HG02588 (cell line): ENCODE results near the gene STK38.
A peak's percentile ranks its signal among the peaks of the same experiment; 100 is the strongest.
"Not testable (repeated sequence)": the region's sequence is repeated elsewhere in the genome, so short reads cannot be mapped to it uniquely, and the experiment has no call there.

Experiments
- ATAC-seq: cut with Tn5 transposase; IDR thresholded peaks from one replicate; pipeline ENCODE4 v1.9.1; 2021; ENCODE audit warnings: mild to moderate bottlenecking, moderate library complexity; ENCODE audit not compliant: unreplicated experiment

The STK38 gene

DNA sequence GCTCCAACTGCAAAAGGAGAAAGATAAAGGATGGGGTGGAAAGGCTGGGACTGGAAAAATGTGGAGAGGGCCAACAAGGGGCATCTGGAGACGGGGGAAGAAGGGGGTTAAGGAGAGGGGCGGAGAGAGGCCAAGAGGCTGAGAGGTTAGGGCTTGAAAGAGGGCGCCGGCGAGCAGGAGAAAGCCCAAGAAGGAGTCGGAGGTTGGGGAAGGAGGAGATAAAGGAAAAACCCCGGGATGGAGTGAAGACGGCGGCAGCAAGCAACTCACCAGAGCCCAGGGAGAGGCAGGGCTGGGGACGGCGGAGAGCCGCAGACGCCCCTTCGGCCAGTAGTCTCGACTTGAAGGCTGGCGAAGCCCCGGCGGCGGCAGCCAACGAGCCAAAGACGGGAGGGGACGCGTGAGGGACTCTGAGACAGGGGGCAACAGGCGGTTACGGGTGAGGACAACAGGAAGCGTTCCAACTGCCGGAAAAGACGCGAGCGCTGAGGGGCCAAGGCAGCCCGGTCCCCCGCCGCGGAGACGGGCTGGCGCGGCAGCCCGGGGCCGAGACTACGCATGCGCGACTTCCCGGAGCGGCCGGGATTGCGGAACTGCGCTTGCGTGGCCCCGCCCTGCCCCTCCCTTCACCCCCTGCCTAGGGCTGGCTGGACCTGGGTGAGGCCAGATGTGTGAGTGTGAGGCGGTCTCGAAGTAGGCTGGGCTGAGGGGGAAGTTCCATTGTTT, at the start of gene STK38:
Gene STK38 (minus strand): TSS at position 560 of the 726 bp plus-strand sequence. CDS start 7,277 bp downstream, outside the sequence.
- ATAC-seq = peak; percentile 81

DNA sequence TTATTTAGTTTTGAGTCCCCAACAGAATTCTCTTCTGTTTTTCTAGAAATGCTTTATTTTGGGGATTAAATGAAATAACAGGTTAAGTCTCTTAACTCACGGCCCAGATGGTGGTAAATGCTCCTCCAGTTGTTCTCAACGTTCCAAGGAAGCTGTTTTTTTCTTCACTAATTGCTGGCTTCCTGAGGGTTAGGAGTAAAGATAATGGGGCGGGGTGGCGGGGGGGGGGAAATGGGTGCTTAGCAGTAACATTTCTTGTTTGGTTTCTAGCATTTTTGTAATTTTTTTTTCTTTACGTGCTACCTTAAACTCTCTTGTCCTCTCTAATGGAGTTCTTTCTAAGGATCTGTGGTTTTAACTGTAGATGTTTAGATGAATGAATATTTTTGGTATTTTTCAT, 49.1 kb upstream of the STK38 start:
- ATAC-seq = no peak

DNA sequence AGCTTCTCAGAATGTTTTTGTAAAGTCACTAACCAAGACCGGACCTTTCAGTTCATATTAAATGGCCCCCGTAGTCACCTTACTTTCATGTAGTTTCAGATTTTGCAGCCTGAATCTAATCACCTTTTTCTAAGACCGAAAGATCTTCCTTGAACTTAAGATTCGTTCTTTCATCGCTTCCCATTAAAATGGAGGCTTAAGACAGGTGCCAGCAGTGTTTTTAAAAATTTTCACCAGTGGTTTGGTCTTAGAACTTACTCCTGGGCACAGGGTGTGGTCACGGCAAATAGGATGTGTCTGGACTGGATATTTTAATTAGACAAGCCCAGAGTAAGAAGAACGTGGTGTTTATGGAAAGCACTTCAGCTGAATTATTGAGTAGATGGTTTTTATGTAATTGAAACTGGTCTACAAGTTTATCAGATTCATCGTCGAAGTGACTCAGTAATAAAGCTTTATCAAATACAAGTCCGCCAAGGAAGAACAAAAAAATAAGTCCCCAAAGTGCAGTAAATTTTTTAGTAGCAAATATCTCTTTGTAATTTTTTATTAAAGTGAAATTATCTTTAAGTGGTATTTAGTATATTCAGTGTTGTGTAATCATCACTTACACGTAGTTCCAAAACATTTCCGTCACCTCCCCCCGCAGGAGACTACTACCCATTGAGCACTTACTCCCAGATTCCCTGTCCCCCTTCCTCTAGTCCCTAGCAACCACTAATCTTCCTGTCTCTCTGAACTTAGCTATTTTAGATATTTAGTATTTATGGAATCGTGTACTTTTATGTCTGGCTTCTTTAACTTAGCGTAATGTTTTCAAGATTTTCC, 47.8 kb upstream of the STK38 start:
- no peak for ATAC-seq

DNA sequence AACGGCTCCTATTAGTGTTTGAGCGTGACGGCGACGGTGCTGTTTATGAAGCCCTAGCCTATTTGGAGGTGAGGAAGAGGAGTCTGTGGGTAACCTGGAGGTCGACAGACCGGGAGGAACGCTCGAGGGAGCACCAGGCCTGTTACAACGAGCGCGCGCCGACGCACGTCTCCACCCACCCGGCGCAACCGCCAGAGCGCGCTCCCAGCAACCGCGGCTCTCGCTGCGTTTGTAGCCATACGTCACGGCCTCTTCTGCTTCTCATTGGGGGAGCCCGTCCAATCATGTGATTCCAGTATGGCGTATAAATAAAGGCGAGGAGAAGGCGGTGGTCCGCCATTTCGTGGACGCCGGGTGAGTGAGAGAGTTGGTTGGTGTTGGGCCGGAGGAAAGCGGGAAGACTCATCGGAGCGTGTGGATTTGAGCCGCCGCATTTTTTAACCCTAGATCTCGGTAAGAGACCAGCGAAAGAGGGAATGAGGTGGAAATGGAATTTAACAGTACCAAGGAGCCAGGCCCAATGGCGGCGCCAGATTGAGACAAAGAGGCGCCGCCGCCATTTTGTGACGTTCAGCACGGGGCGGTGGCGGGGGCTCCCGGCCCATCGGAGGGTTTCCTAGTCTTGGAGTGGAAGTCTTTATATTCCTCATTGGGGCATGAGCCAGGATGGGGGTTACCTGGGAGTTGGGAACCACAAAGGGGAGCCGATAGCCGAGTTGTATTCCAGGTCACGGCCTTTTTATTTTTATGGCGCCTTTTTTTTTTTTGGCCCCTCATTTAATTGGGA, 46.9 kb upstream of the STK38 start, which contains the start of gene SRSF3:
Gene SRSF3 (plus strand): TSS at position 334 of the 787 bp plus-strand sequence. CDS start 2,401 bp downstream, outside the sequence.
- ATAC-seq = peak; percentile 87

DNA sequence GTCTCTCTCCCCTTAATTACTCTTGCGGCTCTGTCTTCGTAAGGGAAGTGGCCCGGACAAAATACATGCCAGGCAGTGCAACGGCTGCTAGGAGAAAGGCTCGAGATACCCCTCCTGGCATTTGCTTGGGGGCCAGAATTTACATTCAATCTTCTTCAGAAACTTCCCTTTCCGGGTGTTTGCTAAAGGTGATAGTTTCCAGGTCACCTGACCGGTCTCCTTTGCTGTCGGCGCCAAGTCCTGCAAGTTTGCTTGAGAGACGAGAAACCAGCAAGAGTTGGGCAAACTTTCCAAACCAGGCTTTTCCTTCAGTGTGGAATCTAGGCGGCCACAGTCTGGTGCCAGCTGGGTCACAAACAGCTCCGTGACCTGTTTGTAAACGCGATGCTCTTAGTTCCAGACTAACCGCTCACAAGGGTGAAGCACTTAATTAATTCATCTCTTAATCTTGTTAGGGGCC, 46.3 kb upstream of the STK38 start:
- peak; percentile 19 for ATAC-seq

DNA sequence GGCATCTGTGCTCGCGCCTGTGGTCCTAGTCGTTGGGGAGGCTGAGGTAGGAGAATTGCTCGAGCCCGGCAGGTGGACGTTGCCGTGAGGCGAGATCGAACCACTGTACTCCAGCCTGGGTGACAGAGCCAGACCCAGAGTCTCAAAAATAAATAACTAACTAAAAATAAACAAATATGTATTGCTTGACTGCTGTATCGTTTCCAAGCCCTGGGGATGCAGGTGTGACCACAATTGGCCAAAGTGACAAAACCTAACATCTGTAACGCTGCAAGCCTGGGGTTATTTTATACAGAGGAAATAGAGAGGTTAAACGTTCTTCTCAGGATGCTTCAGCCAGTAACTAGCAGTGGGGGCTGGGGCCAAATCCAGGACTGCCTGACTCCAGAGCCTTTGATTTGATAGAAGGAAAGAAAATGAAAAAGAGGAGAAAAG, 45.0 kb upstream of the STK38 start:
- no peak for ATAC-seq

DNA sequence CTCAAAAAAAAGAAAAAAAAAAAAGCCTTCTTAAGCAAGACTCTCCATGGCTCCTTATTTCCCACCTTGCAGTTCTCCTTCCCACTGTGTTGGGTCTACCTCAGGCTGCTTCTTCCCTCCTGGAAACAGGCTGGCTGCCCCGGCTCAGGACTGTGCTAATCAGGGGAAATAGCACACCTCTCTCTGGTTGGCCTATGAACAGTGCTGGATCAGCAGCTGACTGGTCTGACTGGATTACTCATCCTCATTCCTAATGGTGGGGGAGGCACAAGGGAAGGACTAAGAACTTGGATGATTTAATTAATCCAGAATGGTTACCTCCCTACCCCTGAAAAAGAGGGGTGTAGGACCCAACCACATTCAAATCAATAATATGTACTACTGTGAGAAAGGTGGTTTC, 43.0 kb upstream of the STK38 start:
- ATAC-seq = no peak

DNA sequence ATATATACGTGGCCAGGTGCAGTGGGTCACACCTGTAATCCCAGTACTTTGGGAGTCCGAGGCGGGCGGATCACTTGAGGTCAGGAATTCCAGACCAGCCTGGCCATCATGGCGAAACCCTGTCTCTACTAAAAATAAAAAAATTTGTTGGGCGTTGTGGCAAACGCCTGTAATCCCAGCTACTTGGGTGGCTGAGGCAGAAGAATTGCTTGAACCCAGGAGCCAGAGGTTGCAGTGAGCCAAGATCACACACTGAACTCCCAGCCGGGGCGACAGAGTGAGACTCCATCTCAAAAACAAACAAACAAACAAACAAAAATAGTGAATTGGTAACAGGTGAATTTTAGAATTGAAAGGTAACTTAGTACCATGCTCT, 41.7 kb upstream of the STK38 start:
- ATAC-seq = not testable (repeated sequence)

DNA sequence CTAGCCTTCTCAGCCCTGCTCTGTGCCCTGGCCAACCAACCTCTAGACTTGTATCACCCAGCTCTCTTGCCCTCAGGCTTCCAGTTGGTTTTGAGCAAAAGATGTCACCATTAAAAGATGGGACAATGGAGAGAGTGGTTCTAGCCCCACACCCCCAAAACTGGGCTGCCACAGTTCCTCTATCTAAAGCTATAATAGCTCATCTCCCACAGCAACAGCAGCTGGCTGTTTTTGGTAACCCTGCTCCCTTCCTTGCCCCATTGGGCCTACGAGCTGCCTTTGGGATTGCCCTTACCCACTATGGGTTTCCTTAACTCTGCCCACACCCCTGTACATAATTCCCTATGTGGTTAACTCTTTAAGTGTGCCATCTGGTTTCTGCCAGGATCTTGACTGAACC, 39.3 kb upstream of the STK38 start:
- ATAC-seq = no peak

DNA sequence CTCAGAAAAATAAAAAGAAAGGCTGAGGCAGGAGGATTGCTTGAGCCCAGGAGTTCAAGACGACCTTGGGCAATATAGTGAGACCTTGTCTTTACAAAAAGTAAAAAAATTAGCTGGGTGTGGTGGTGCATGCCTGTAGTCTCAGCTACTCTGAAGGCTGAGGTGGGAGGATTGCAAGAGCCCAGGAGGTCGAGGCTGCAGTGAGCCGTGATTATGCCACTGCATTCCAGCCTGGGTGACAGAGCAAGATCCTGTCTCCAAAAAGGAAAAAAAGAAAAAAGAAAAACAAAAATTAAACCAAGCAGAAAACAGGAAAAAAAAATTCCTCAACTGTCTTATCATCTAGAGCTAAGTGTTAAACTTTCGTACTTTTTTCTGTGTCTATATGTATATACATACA, 34.4 kb upstream of the STK38 start:
- no peak for ATAC-seq

DNA sequence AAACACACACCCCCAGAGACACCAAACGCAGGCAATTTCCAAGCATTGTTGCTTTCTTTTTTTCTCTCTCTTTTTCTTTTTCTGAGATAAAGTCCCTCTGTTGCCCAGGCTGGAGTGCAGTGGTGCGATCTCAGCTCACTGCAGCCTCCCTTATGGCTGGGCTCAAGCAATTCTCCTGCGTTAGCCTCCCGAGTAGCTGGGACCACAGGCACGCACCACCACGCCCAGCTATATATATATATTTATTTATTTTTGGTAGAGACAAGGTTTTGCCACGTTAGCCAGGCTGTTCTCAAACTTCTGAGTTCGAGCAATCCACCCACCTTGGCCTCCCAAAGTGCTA, 32.9 kb upstream of the STK38 start:
- no peak for ATAC-seq

DNA sequence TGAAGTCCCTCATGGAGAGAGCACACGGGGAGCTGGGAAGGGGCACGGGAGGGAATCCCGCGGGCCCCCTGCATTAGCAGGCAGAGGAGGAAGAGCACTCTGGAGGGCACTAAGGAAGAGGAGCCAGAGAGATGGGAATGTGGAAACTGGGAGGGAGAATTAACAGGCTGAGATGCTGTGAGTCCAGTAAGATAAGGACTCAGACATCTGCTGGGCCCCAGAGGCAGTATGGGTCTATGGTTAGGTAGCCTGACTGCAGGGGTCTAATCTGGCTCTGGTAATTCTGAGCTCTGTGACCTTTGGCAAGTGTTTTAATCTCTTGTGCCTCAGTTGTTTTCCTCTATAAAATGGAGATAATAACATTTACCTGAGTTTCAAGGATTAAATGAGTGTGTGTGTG, 31.2 kb upstream of the STK38 start:
- ATAC-seq = no peak

DNA sequence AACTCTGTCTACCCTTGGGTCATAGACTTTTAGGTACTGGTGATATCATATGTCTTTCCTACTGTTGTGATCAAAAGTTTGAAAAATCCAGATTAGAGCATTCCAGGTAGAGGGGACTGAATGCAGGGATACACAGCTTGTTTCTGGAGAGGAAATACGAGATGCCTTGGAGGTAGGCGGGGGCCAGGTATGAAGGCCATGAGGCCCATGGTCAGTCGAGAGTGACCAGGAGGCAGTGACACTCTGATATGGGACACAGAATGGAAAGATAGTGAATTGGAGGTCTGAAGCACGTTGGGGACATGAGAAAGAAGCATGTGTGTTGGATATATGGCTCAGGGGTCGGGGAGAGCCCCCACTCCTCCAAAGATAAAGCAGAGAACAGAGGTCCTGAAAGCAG, 30.8 kb upstream of the STK38 start:
- no peak for ATAC-seq

DNA sequence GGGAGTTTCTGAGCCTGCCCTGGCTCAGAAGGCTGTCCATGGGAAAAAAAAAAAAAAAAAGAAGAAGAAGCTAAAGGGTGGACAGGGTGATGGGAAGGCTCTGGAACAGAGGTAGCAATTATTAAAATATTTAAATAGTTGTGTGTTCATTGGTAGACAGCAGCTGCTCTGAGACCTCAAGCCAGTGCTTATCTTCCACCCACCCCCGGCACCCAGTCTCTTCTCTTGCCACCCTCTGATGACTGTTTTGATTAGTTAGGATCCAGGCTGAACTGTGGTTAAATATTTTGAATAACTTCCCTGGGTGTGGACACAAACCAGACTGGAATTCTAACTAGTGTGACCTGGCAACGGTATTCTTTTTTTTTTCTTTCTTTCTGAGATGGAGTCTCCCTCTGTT, 30.0 kb upstream of the STK38 start:
- ATAC-seq = no peak

DNA sequence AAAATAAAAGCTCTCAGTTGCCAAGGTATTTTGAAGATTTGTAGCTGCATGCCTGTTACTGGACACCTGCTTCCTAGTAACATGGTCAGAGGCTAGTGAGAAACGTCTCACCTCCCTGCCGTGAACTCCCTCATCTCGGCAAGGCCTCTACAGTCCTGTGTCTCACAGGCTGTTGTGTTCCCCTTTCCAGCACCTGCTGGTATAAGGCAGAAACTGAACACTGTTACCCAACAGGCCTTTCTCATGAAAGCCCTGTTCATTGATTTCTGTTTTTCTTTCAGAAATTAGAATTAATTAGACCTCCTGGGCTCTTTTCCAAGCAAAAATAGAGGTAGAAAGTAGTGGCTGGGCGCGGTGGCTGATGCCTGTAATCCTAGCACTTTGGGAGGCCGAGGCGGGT, 29.3 kb upstream of the STK38 start:
- ATAC-seq = no peak

DNA sequence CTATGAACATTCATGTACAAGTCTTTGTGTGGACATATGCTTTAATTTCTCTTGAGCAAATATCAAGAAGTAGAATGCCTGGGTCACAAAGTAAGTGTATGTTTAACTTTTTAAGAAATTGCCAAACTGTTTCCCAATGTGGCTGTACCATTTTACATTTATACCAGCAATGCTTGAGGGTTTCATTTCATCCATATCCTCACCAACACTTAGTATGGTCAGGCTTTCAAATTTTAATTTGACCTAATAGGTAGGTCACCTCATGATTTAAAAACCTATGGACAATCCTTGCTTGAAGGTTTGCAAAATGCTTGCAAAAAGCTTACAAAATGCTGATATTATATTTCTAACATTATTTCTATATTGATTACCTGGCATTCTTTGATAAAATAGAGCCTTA, 27.4 kb upstream of the STK38 start:
- no peak for ATAC-seq

DNA sequence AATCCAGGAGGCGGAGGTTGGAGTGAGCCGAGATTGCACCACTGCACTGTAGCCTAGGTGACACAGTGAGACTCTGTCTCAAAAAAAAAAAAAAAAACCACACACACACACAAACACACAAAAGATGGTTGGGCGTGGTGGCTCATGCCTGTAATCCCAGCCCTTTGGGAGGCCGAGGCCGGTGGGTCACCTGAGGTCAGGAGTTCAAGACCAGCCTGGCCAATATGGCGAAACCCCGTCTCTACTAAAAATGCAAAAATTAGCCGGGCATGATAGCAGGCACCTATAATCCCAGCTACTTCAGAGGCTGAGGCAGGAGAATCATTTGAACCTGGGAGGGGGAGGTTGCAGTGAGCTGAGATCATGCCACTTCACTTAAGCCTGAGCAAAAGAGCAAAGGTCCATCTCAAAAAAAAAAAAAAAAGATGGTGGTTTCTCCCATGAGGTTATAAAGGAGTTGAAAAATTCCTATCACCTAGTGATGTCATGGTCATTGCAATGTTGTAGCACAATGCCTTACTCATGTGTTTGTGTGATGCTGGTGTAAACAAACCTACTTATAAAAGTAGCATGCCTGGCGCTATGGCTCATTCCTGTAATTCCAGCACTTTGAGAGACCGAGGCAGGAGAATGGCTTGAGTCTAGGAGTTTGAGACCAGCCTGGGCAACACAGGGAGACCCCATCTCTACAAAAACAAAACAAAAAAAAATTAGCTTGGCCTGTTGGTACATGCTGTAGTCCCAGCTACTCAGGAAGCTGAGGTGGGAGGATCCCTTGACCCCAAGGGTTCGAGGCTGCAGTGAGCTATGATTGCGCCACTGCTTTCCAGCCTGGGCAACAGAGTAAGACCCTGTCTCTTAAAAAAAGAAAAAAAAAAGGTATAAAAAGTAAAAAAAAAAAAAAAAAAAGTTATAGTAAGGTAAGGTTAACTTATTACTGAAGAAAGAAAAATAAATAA, 25.4 kb upstream of the STK38 start:
- not testable (repeated sequence) for ATAC-seq

DNA sequence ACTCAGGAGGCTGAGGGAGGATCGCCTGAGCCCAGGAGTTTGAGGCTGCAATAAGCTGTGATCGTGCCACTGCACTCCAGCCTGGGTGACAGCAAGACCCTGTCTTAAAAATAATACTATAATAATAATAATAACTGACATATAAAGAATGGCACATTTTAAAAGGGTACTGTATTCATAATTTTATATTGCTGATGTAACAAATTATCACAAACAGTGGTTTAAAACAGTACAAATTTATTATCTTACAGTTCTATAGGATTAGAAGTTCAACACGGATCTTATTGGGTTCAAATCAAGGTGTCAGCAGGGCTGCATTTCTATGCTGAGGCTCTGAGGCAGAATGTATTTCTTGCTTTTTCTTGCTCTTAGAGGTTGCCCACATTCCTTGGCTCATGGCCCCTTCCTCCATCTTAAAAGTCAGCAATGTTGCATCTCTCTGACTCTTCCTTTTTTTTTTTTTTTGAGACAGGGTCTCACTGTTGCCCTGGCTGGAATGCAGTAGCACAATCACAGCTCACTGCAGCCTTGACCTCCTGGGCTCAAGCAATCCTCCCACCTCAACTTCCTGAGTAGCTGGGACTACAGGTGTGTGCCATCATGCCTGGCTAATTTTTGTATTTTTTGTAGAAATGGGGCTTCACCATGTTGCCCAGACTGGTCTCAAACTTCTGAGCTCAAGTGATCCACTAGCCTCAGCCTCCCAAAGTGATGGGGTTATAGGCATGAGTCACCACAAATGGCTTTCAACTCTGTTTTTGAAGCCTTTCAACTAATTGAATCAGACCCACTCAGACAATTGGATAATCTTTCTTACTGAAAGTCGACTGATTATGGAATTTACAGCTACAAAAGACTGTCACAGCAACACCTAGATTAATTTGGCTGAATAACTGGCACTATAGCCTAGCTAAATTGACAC, 24.1 kb upstream of the STK38 start:
- no peak for ATAC-seq

DNA sequence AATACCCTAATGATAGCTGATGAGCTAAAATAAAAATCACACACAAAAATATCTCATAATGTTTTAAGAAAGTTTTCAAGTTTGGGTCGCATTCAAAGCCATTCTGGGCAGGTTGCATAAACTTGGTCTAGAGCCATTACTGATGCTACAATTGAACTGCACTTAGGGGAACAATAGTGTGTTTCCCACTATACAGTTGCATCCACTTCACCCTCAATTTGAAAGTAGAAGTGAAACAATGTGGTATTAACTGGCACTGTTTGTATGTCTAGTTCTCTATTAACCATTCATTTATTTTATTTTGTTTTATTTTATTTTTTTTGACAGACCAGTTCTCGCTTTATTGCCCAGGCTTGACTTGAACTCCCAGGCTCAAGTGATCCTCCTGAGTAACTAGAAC, 23.0 kb upstream of the STK38 start:
- no peak for ATAC-seq
